Kidney capillary endothelial cell (primary cell): ENCODE data around the gene DNASE1.
"Not testable (repeated sequence)": the region's sequence is repeated elsewhere in the genome, so short reads cannot be mapped to it uniquely, and the experiment has no call there.

Experiments used
- DNase-seq: peaks from one replicate; pipeline ENCODE4 v3.0.0-alpha.2; 2018; ENCODE audit warnings: low spot score

The DNASE1 gene

DNA sequence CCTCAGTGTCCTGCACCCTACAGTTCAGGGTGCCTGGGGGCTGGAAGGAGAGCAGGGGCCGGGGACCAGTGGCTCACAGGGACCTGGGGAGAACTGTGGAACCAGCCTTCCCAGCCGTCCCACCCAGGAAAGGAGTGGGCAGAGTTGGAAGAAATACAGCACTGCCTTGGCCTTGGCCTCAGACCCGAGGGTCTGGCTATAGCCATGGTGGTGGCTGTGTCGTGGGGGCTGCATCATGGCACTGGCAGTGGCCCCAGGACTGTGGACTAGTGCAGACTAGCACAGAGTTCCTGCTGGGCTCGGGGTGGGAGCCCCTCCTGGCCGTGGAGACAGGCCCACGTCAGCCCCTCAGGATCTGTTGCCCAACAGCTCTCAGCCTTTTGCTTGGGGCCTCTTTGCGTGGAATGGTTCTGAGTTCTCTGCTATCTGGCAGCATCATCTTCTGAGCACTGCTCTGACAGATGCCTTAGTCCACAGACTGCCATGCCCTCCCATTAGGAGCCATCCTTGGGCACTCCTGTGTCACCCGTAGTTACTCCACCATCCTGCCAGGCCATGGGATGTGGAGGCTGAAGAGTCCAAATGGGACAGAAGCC is 12.6 kb upstream of the DNASE1 start:
- DNase-seq = no peak

DNA sequence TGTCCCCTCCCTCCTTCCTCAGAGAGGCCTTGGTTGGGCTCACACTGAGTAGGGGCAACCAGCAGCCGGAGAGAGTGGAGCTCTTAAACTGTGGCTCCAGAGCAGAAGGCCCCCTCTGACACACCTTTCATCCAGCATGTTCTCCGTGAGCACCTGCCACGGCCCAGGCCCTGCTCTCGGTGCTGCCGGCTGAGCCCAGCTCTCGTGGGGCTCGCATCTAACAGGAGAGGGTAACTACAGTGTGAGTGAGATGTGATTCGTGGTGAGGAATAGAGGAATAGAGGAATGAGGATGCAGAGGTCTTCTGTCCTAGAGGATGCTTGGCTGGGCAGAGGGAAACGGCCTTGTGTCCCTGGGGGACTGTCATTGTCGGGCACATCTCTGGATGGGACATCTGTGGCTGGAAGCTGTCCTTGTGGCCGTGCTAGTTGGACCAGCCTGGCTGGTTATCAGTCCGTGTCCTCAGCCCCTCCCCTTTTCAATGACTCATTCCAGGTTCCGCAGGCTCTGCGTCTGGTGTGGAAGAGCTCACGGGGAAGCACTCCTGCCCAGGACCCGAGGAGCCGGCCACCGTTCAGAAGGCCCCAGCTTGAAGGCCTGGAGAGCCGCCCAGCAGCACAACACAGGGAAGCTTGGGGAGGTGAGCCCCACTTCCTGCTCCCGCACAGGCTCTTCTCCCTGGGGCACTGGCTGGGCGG is 11.9 kb upstream of the DNASE1 start:
- no peak for DNase-seq

DNA sequence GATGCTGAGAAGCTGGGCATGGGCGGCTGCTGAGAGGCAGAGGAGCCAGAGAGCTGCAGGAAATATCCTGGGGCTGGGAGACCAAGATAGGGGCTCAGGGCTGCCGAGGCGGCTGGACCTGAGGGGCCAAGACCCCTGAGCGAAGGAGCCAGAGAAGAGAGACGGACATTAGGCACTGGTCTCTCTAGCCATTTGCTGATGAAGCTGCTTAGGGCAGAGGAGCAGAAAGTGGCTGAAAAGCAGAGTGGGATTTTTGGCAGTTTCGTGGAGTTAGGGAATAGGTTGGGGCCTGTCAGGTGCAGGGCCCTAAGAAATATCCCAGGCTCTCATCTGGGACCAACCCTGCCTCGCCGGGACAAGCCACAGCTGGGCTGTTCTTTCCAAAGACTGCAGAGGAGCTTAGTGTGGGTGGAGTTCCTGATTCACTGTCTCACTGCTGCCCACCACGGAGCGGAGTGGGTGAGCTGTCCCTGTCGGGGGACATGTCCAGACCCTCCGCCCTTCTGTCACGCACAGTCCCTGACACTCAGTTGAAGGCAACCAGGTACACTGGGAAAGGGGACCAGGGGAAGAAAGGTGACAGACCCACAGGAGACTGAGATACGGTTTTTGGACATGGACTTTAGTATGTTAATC is 11.3 kb upstream of the DNASE1 start:
- DNase-seq = no peak

DNA sequence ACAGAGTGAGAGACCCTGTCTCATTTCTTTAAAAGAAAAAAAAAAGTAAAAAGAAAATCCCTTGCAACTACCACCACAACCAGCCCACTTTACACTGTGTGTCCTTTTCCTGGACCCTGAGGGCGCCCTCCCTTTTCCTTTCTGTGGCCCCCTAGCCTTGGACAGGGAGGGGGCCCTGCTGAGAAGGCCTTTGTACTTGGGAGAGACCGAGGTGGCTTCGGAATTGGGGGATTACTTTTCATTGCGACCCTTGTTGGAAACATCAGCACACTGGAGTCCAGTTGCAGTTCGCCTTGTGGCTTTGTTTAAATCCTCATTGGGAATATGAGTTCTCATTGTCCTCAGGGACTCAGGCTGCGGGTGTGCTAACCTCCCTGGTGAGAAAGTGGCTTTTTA is 9.4 kb upstream of the DNASE1 start:
- no peak for DNase-seq

DNA sequence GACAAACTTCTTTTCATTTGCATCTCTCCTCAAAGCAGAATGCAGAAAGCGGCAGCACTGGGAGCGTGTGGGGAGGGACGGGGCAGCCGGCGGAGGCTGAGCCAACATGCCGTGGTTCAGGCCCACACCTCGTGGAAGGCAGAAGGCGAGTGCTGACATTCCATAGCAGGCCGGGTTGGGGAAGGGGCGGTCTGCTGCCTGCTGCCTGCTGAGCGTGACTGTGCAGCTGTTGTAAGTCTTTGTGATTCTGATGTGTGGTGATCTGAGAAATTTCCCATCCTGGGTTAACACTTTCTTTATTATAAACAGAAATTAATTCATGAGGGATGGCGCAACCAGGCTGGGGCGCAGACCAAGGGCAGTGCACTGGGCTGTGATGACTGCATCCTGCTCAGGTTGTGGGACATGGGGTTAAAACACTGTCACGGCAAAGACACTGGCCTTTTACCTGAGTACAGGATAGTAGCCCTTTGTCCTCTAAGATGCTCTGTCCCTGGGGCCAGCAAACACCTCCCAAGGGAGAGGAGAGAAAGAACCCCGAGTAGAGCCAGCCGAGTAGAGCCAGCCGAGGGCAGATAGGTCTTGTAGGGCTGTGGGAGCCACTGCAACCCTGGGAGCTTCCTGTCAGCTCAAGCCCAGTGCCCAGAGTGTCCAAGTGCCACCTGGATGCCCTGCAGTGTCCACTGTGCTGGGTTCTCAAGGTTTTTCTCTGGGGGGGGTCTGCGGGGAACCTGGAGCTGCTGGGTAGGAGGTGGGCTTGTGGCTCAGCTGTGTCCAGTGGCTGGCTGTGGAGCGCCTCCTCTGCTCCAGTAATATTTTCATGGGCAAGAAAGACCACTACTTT is 8.8 kb upstream of the DNASE1 start:
- DNase-seq = no peak

DNA sequence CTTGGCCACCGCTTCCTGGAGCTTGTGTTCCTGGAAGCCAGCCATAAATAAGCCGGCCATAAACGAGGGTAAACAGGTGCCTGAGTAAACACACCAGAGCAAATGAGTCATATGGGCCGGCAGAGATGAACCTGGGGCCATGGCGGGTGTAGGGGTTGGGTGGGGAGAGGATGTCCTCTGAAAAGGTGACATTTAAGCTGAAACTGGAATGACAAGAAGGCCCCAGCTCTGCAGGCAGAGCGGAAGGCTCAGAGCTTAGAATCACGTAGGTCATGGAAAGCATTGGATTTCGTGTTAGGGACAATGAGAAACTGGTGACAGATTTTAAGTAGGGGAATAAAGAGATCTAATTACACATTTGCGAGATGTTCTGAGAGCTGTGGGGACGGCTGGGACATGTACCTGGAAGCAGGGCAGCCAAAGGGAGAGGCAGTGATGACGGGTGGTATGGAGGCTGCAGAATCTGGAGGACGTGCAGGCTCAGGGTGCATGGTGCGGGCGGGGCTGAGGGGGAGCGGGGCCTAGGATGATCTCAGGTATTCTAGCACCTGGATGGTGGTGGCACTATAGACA is 8.1 kb upstream of the DNASE1 start:
- no peak for DNase-seq

GRCh38 chr16:3650631-3651265 is 3.7 kb upstream of the DNASE1 start:
- no peak for DNase-seq

- DNase-seq = no peak
Measured at GRCh38 chr16:3651461-3652372, 2.8 kb upstream of the DNASE1 start.

GRCh38 chr16:3652373-3653195 is 1.9 kb upstream of the DNASE1 start:
- no peak for DNase-seq

DNA sequence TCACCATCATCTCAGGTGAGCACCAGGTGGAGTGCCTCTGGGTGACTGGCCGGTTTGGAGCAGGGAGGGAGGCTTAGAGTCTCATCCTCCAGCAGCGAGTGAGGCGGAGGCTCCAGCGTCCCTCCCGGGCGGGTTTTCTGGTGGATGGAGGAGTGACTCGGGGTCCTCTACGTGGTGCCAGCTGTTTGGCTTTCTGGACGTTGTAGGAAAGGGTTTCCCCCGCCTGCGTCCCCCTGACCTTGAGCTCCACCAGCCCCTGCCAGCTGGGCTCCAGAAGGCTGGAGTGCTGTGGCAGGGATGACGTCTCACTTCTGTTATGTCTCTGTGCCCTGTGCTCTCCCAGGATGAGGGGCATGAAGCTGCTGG is 522 bp downstream of the DNASE1 start:
- no peak for DNase-seq

DNA sequence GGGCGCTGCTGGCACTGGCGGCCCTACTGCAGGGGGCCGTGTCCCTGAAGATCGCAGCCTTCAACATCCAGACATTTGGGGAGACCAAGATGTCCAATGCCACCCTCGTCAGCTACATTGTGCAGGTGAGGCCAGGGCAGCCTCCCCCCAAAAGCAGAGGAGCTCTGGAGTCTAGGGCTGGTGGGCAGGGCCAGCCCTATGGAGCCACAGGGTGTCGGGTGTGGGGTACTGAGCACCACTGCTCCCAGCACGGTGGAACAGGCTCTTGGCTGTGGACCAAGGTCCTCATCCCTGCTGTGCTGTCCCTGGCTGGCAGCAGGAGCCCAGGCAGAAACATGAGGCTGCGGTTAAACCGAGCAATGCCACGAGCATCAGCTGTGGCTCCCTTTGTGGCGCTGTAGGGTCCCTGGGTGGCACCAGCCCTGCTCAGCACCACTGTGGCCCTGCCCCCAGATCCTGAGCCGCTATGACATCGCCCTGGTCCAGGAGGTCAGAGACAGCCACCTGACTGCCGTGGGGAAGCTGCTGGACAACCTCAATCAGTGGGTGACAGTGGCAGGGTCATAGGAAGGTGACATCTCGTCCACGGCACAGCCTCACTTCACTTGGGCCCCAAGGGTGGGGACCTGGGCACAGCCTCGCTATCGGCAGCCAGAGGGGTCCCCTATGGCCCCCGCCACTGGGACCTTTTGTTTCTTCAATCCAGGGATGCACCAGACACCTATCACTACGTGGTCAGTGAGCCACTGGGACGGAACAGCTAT is 1.1 kb downstream of the DNASE1 start:
- DNase-seq = no peak

GRCh38 chr16:3656160-3656490 is 1.6 kb downstream of the DNASE1 start:
- DNase-seq = not testable (repeated sequence)

GRCh38 chr16:3656491-3657468 is 2.3 kb downstream of the DNASE1 start:
- DNase-seq = no peak

DNA sequence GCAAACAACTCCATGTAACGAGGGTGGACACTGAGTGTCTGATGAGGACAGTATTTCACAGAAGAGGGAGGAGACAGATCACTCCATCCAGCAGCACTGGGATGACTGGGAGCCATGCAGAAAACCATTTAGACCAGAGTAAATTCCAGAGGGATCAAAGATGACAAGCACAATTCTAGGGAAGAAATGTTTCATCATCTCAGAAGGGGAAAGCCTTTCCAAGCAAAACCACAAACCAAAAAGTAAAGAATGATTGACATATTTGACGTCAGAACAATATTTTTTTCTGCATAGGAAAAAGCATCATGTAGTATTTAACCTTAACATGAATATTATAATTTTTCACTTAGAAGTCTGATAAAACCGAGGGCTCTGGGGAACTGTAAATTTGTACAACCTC is 4.8 kb downstream of the DNASE1 start:
- no peak for DNase-seq

DNA sequence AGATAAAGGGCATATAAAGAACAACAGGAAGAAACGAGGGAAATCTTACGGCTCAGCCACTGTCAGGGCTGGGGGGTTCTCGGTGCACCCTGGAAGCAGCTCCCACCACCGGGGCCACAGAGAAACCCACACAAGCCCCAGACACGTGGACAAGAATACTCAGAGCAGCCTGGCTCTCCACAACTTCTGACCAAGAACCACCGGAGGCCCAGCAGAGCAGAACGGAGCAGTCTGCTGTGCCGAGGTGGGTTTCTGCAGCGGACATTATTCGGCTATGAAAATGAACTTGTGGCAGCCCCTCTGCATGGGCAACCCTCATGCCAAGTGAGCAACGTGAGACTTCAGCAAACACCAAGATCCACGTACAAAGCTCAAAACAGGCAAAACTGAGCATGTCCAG is 6.8 kb downstream of the DNASE1 start:
- DNase-seq = no peak

DNA sequence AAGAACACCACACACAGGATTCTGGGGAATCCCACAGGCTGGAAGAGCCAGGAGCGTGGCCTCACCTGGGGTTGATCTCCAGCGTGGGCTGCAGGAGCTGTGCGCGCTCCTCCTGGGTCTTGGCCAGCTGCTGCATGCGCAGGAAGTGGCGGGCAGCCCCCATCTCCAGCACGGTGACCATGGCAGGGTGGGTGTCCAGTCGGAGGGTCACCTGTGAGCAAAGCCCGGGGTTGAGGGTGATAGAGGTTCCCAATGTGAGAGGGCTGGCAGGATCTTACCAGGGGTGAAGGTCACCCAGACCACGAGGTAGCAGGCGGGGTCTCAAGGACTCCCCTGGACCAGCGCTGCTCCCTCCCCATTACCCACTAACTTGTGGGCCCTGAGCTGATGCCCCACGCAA is 7.4 kb downstream of the DNASE1 start:
- DNase-seq = no peak

- DNase-seq = no peak
Measured at GRCh38 chr16:3662601-3663000, 8.1 kb downstream of the DNASE1 start.
